NOMO-1 treated with dmso at 0.1 percent for 144 hours (cell line): ENCODE measurements around the gene METTL1.

Source experiments
- DNase-seq: peaks from one replicate; lab custom pipeline; 2025; ENCODE audit not compliant: unreplicated experiment; lab: John Stamatoyannopoulos, UW

The METTL1 gene

DNA sequence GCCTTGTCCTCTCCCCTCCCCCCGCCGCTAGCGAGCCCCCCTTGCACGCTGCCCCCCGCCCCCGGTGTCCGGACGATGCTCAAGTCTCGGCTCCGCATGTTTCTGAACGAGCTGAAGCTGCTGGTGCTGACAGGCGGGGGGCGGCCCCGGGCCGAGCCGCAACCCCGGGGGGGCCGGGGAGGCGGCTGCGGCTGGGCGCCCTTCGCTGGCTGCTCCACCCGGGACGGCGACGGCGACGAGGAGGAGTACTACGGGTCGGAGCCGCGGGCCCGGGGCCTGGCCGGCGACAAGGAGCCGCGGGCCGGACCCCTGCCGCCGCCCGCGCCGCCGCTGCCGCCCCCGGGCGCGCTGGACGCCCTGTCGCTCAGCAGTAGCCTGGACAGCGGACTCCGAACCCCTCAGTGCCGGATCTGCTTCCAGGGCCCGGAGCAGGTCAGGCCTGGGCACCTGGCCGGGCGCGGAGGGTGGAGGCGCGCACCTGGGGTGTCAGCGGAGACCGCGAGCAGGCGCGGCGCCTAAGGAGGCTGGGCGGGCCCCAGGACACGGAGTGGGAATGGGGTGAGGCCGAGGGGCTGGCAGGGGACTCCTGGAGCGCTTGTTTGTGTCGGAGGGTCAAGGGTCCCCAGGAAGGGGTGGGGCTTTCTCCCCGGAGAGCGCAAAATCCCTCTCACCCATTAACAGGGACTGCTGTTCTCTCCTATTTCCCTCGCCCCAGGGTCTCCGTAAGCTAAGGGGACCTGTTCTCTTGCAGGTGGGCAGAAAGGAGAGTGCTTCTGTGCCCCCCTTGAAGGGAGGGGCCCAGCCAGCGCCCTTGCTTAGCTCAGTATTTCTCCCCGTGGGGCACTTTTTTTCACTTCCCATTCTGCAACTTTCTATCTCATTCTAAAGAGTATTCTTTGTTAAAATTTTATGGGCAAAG is 16.2 kb downstream of the METTL1 start:
- DNase-seq, result no peak

DNA sequence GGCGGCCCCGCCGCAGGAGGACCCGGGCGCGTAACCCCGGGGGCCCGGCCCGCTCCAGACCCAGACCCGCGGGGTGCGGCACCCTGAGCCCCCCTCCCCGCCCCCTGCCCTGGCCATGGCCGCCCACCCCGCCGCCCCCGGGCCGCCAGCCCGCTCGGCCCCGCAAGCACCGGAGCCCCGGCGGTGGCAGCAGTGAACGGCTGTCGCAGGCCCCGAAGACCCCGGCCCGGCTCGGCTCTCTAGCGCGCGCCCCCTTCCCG is 16.8 kb downstream of the METTL1 start:
- DNase-seq, result no peak

DNA sequence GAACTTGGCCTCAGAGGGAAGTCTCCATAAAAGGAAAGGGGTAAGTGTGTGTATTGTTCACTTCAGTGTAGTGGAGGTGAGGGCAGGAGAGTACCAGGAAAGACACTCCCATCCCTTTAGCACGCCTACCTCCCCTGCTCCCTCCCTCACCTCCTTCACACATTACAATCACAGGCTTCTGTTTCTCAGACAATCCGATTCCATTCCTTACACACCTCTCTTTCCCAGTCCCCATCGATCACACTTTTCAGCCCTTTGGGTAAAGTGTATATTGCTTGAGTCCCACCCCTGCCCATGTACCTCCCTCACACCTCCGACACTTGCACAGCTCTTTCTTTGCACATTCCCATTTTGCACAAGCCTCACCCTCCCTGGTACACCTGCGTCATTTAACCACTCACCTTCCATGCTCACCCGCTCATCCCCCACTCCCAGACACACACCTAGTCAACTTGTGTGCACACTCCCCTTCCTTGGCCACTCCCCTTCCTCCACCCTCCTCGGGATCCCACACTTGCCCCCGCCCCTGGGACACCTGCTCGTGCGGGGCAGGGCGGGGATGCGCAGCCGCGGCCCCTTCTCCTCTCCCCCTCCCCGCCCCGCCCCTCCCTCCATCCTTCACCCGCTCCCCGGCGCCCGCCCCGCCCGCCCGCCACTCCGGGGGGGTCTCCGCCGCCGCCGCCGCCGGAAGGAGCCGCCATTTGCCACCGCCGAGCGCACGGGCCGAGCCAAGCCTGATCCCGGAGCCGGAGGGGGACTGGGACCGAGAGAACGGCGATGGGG is 17.3 kb downstream of the METTL1 start, which contains the start of gene MARCHF9:
Gene MARCHF9 (plus strand): TSS at position 693 of the 783 bp plus-strand sequence. CDS start 426 bp downstream, outside the sequence.
- DNase-seq, result peak; percentile 39

DNA sequence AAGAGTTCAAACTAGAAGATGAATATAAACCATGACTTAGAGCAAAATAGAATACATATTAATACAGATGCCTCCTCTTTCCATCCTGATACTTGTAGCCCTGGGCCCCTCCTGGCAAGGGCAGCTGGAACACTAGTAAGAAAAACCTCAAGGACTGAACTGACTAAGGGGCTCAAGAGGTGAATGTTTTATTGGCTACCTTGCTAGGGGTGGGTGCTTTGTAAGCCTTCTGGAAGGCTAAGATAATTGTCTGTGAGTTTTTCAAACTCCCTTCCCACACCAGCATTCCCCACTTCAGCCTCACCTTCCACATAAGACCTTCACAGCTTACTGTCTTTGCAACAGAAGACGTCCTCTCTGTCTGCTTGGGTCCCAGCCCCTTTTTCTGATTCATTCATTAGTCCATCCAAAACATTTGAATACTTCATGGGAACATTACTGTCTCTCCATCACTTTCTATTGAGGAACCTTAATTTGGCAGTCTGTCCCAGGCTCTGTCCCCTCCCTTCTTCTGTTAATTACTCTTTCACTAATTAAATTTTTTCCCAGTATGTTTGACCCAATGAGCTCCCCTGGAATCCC is 18.1 kb downstream of the METTL1 start:
- no peak for DNase-seq

DNA sequence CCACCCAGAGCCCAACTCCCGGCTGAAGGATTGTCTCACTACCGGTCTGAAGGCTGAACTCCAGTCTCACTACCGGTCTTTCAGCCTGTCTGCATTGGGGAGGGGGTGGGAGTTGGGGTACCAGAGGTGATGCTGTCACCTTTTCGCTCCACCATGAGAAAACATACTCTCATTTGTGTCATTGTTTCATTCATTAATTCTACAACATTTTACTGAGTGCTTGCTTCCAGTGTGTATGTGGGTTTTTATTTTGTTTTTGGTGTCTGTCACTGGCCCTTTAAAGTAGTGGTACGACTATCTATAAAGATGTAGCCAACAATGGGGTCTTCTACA is 19.3 kb downstream of the METTL1 start:
- DNase-seq, result no peak

DNA sequence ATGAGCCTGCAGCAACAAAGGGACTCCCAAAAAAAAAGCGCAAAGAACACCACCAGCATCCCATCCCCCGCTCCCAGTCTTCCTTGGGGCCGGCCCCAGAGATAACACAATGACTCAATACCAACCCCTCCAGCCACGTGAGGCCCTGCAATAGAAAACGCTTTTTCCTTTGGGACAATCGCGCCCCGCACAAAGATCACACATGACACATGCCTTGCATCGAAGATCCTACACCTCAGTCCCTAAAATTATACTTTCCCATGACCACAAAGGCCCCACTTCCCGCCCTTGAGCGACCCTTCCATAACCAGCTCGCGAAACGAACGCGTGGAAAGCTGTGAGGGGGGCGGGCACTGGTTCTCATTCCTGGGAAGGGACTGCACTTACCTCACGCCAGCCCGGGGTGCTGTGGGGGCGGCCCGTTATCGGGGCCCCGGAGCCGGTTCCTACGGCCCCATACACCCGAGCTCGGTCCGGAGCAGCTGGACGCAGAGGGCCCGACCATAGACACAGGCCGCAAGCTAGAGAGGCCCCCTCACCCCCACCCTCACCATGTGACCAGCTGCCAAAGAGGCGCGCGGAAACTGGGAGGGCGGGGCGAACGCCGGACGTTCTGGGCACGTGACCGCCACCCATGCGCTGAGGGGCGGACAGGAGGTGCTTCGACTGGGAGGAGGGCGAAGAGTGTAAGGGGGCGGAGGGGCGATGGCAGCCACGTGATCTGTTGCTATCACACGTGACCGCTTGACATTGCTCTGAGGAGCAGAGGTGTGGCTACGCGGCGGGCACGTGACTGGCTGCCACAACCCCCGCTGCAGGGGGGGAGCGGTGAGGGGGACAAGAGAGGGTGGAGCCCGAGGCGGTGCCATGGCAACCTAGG is 19.9 kb downstream of the METTL1 start, which contains the start of gene CDK4:
Gene CDK4 (minus strand): TSS at position 523 of the 880 bp plus-strand sequence. CDS start 593 bp downstream, outside the sequence.
- DNase-seq, result peak; percentile 99

DNA sequence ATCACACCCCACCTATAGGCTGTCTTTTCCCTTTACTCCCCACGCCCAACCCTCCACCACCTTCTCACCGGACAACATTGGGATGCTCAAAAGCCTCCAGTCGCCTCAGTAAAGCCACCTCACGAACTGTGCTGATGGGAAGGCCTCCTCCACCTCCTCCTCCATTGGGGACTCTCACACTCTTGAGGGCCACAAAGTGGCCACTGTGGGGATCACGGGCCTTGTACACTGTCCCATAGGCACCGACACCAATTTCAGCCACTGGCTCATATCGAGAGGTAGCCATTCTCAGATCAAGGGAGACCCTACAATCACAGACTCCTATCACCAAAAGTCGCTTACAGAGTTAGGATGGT is 20.5 kb downstream of the METTL1 start:
- DNase-seq, result no peak

DNA sequence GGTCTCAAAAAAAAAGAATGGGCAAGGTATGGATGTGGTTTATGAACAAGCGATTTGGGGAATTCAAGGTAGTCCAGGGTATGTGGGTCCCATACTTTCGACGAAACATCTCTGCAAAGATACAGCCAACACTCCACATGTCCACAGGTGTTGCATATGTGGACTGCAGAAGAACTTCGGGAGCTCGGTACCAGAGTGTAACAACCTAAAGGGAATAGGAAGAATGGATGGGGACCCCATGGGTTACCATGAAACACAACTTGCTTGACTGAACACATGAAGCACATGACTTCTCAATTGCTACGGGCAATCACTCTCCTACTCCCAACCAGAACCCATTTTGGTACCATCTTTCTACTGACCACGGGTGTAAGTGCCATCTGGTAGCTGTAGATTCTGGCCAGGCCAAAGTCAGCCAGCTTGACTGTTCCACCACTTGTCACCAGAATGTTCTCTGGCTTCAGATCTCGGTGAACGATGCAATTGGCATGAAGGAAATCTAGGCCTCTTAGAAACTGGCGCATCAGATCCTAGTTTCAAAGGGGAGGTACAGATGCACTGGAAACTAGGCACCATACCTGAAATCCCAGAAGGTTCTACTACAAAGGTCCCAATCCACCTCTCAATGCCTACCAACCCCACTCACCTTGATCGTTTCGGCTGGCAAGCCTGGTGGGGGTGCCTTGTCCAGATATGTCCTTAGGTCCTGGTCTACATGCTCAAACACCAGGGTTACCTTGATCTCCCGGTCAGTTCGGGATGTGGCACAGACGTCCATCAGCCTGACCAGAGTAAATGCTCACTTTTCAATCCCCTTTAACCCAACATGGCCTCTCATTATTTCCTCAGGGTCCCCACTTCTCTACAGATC is 21.1 kb downstream of the METTL1 start:
- no peak for DNase-seq

DNA sequence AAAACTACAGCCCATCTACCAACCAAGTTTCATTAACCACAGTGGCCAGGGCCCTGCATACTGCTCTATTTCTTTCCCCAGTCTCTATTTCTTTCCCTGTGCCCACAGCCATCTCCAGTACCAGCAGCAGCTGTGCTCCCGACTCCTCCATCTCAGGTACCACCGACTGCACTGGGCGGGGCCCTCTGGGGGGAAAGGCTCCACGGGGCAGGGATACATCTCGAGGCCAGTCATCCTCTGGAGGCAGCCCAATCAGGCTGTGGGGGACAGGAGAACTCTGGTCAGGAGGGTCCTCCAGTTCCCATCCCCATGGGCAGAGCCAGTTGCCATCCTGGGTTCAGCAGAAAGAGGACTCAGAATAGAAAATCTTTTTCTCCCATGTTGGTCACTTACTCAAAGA is 22.8 kb downstream of the METTL1 start:
- no peak for DNase-seq

DNA sequence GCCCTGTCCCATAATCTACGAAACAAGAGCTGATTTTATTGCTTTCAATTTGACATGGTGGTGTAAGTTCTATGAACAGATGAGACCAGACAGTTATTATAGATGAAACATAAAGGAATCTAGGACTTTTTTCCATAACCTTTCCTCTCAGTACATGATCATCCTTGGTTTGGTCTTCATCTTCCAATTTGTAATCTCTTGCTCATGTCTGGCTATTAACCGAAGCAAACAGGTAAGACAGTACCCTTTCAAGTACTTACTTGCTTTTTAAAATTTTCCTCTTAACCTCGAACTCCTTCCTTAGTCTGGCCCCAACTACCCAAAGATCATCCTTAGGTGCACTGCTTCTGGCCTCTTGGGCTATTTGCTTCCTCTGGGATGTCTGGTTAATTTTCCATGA is 25.9 kb downstream of the METTL1 start:
- no peak for DNase-seq

DNA sequence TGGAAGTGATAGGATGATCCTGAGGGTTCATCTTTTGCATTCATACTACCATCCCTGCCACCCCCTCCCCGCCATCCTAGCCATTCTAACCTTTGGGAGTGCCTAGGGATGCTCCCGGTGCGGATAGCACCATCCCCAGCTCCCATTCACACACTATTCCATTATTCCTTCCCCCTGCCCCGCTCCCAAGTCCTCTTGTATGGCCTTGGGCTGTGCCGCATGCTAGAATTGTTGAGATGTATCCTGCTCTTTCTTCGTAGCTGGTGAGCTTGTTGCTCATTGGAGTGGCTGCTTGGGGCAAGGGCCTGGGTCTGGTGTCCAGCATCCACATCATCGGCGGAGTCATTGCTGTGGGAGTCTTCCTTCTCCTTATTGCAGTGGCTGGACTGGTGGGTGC is 26.4 kb downstream of the METTL1 start:
- no peak for DNase-seq

DNA sequence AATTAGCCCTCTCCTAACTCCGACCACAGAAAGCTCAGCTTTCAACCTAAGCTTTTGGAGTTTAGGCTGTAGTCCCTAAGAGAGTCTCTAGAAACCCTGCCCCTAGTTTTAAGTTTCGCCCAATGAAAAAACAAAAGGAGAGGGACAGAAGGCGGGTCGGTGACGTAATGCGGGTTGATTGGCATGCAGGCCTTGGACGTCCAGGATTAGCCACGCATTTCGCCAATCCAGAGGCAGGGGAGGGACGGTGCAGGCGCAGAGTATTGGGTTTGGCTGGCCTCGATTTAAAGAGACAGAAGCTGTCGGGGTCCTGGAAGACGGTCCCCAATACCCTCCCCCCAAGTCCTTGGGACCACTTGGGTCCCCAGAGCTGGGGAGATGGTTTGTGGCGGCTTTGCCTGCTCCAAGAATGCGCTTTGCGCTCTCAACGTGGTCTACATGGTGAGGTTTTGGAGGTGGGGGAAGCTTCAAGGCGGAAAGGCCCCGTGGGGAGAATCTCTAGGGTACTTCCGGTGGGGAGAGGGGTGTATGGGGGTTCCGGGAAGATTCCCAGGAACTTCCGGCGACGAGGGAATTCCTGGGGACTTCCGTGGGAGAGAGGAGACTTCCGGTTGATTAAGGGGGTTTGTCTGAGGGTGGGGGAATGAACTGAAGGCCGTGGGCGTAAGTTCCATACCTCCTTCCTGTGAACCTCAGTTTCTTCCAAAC is 27.0 kb downstream of the METTL1 start, which contains the start of gene TSPAN31:
Gene TSPAN31 (plus strand): TSS at position 263 of the 708 bp plus-strand sequence. CDS start 116 bp downstream, at position 379.
- peak; percentile 97 for DNase-seq

DNA sequence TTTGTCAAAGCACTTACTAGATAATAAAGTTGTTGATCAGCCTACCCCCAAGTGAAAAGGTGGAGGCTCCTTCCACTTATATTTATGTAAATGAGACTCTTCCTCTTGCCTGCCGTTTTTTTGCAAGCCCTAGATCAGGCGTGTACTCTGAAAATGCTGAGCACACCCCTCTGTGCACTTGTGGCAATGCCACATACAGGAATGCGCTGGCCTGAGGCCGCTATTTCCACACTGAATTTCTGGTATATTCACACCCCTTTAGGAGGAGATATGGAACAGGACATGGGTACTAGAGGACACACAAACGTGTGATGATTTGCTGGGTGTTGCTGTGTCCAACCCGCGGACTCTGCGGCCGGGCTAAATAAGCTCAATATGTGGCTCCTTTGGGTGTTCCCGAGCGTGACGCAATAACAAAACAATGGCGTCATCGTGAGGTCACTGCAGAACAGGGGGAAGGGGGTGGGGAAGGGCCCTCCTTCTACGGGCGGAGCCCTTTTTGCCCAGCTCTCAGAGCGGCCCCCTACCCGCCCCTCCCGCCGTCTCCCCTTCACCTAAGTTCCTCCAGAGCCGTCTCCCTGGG is 27.6 kb downstream of the METTL1 start:
- DNase-seq, result peak; percentile 42

DNA sequence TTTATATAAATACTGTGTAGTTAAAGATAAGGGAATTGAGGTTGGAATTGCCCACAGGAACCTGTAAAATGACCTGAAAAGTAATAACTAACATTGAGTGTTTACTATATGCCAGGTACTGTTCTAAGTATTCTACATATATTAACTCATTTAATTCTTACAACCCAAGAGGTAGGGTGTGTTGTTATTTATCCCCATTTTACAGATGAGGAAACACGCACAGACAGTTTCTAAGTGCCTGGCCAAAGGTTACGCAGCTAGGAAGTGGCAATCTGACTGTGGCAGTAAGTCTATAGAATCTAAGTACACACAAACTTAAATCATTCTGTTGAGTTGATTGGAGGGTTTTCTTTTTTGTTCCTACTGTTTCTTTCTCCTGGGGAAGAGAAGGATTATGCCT is 28.1 kb downstream of the METTL1 start:
- no peak for DNase-seq

DNA sequence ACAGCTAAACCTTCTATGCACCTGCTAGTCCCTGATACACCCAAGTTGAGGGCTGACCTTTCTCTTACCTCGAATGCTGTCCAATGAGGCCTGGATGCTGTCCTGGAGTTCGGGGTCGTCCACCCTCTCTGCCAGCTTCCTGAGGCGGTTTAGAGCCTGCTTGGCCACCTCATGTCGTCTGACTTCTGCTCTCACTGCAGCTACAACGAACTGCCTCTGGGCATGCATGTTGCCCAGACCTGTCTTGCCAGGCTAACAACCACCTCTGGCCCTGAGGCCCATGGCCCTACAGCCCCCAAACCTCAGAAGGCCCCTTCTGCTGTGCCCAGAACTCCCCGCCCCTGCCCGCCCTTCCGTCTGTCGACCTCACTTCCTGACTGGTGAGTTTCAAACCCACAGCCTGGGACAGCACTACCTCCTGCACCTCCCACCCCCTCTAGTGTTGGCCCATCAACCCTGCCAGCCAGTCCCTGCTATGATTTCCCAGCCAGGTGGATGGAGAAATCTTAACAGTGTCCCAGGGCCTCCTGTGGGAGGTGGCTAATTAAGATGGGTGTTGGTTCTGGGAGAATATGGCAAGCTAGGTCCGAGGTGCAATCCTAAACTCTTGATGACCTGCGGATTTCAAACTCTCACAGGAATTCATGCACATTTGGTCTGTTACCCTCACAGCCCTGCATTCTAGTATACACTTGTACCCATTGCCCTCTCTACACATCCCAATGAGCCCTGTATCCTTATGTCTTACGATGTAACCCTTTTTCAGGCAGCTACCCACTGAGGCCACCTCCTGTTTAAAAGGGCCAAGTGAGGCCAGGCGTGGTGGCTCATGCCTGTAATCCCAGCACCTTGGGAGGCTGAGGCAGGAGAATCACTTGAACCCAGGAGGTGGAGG is 29.8 kb downstream of the METTL1 start:
- peak; percentile 48 for DNase-seq

DNA sequence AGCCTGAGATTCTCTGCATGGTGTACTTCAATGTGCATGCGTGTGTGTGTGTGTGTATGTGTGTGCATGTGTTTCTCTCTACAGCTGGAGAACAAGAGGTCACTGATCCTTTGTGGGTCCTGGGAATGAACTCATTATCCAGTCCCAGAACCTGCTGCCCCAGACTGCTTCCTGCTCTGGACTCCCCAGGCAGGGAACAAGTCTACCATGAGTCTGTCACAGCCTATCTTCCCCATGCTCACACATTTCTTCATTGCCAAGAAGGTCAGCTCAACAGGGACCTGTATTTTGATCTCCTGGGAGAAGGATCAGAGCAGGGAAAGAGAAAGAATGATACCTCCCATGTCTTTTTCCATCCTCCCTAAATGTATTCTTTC is 30.5 kb downstream of the METTL1 start:
- no peak for DNase-seq

DNA sequence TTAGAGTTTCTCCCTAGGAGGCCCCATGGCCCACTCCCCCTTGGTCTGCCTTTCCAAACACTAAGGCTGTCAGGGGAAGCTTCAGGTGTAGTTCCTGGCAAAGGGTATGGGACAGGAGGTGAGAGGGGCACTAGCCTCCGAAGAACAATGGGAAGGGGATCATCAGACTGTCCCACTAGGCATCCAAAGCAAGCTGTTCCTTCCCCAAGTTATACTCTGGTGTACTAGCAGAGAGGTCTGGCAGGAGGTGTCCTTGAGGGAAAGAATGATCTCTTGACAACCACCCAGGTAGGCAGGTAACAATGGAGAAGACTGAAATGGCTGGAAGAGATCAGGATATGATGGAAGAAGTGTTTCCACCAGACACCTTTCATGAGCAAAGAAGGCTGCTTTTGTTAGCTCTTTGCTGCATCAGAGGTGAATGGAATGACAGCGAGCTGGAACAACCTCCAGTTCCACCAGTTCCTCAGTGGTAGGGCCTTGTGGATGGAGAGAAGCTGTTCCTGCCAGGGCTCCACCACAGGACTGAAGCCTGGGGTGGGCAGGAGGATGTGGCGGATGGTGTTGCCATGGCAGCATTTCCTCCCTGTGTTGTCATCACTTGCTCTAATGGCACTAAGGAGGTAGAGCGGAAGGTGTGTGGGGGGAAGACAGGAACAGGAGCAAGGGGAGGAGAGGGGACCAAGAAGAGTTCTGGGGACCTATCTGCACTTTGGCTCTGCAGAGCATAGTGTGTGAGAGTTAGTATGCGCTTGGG is 31.1 kb downstream of the METTL1 start:
- no peak for DNase-seq
